ENCODE data around the gene ABCD1.

DNA sequence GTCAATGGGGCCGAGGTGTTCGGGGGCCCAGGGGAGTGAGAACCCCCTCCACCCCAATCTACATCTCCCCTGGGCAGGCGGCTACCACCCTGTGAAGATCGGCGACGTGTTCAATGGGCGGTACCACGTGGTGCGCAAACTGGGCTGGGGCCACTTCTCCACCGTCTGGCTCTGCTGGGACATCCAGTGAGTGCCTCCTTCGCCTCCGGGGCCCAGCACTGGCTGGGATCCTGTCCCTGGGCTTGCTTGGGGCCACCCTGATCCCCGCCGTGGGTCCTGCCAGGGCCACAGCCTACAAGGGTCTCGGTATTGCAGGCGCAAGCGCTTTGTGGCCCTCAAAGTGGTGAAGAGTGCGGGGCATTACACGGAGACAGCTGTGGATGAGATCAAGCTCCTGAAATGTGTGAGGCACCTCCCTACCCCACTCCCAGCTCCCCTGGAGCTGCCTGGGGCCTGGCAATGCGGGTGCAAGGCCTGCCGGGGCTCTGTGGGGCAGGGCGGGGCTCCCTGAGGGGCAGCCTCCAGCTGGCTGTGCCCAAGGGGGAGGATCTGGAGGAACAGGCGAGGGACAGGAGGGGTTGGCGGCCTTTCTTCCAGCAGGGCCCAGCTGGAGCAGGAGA, 56.9 kb downstream of the ABCD1 start:
- TF ChIP-seq, protein P1, sequence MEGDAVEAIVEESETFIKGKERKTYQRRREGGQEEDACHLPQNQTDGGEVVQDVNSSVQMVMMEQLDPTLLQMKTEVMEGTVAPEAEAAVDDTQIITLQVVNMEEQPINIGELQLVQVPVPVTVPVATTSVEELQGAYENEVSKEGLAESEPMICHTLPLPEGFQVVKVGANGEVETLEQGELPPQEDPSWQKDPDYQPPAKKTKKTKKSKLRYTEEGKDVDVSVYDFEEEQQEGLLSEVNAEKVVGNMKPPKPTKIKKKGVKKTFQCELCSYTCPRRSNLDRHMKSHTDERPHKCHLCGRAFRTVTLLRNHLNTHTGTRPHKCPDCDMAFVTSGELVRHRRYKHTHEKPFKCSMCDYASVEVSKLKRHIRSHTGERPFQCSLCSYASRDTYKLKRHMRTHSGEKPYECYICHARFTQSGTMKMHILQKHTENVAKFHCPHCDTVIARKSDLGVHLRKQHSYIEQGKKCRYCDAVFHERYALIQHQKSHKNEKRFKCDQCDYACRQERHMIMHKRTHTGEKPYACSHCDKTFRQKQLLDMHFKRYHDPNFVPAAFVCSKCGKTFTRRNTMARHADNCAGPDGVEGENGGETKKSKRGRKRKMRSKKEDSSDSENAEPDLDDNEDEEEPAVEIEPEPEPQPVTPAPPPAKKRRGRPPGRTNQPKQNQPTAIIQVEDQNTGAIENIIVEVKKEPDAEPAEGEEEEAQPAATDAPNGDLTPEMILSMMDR (tag by site-specific recombination; IDR thresholded peaks at IDR 0.05): no peak
- TF ChIP-seq ZNF140 (tag by site-specific recombination; IDR thresholded peaks at IDR 0.05): no peak
- TF ChIP-seq, protein P2, sequence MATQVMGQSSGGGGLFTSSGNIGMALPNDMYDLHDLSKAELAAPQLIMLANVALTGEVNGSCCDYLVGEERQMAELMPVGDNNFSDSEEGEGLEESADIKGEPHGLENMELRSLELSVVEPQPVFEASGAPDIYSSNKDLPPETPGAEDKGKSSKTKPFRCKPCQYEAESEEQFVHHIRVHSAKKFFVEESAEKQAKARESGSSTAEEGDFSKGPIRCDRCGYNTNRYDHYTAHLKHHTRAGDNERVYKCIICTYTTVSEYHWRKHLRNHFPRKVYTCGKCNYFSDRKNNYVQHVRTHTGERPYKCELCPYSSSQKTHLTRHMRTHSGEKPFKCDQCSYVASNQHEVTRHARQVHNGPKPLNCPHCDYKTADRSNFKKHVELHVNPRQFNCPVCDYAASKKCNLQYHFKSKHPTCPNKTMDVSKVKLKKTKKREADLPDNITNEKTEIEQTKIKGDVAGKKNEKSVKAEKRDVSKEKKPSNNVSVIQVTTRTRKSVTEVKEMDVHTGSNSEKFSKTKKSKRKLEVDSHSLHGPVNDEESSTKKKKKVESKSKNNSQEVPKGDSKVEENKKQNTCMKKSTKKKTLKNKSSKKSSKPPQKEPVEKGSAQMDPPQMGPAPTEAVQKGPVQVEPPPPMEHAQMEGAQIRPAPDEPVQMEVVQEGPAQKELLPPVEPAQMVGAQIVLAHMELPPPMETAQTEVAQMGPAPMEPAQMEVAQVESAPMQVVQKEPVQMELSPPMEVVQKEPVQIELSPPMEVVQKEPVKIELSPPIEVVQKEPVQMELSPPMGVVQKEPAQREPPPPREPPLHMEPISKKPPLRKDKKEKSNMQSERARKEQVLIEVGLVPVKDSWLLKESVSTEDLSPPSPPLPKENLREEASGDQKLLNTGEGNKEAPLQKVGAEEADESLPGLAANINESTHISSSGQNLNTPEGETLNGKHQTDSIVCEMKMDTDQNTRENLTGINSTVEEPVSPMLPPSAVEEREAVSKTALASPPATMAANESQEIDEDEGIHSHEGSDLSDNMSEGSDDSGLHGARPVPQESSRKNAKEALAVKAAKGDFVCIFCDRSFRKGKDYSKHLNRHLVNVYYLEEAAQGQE (tag by site-specific recombination; IDR thresholded peaks at IDR 0.05): no peak

All from HEK293 (cell line).